ENCODE results near the gene NPAS3. TPM values are rescaled to one million over a fixed set of nuclear protein-coding genes. Genes with fewer than 3 reads are reported as not detected.

Gene NPAS3
- total RNA-seq, 1 donor from 2014 or later = 1.6 TPM

- no peaks in the 10 kb centered on the region for H3K36me3 Mint-ChIP-seq (ENCODE audit: low read depth, unreplicated experiment)
- H3K27ac Mint-ChIP-seq (ENCODE audit: unreplicated experiment) = no peak overlapping the region
- no peak for DNase-seq (ENCODE audit: low spot score)
- no peaks in the 10 kb centered on the region for H3K4me1 Mint-ChIP-seq (ENCODE audit: unreplicated experiment)
- TF ChIP-seq CTCF (IDR thresholded peaks at IDR 0.05; ENCODE audit: unreplicated experiment) = no peak
- no peaks in the 10 kb centered on the region for H3K9me3 Mint-ChIP-seq (ENCODE audit: unreplicated experiment)
- no peak overlapping the region for H3K4me3 Mint-ChIP-seq (ENCODE audit: unreplicated experiment)
- no peaks in the 10 kb centered on the region for H3K27me3 Mint-ChIP-seq (ENCODE audit: unreplicated experiment)
These were observed 300.8 kb downstream of the NPAS3 start for GRCh38 chr14:33239465-33239864.

- Mint-ChIP-seq H3K4me1 (ENCODE audit: unreplicated experiment) (no peaks in the 10 kb centered on the region), H3K9me3 (ENCODE audit: unreplicated experiment) (no peaks in the 10 kb centered on the region), H3K27ac (ENCODE audit: unreplicated experiment) (no peak overlapping the region), H3K27me3 (ENCODE audit: unreplicated experiment) (no peaks in the 10 kb centered on the region), H3K4me3 (ENCODE audit: unreplicated experiment) (no peak overlapping the region), H3K36me3 (ENCODE audit: low read depth, unreplicated experiment) (no peaks in the 10 kb centered on the region)
- DNase-seq (ENCODE audit: low spot score) = no peak
- TF ChIP-seq CTCF (IDR thresholded peaks at IDR 0.05; ENCODE audit: unreplicated experiment) = no peak
These were observed 301.8 kb downstream of the NPAS3 start for GRCh38 chr14:33240466-33240865.

- Mint-ChIP-seq H3K27ac (ENCODE audit: unreplicated experiment) (no peak overlapping the region), H3K9me3 (ENCODE audit: unreplicated experiment) (no peaks in the 10 kb centered on the region), H3K36me3 (ENCODE audit: low read depth, unreplicated experiment) (no peaks in the 10 kb centered on the region), H3K4me1 (ENCODE audit: unreplicated experiment) (no peaks in the 10 kb centered on the region), H3K27me3 (ENCODE audit: unreplicated experiment) (no peaks in the 10 kb centered on the region), H3K4me3 (ENCODE audit: unreplicated experiment) (no peak overlapping the region)
- no peak for TF ChIP-seq CTCF (IDR thresholded peaks at IDR 0.05; ENCODE audit: unreplicated experiment)
- no peak for DNase-seq (ENCODE audit: low spot score)
These were observed 302.7 kb downstream of the NPAS3 start for GRCh38 chr14:33241331-33241730.

- Mint-ChIP-seq H3K27me3 (ENCODE audit: unreplicated experiment) (peaks cover 2% of the 10 kb centered on the region), H3K4me1 (ENCODE audit: unreplicated experiment) (peaks cover 23% of the 10 kb centered on the region), H3K9me3 (ENCODE audit: unreplicated experiment) (no peaks in the 10 kb centered on the region), H3K4me3 (ENCODE audit: unreplicated experiment) (no peak overlapping the region), H3K36me3 (ENCODE audit: low read depth, unreplicated experiment) (no peaks in the 10 kb centered on the region), H3K27ac (ENCODE audit: unreplicated experiment) (no peak overlapping the region)
- no peak for TF ChIP-seq CTCF (IDR thresholded peaks at IDR 0.05; ENCODE audit: unreplicated experiment)
- DNase-seq (ENCODE audit: low spot score) = no peak
These were observed 310.6 kb downstream of the NPAS3 start for GRCh38 chr14:33249233-33249820.

GRCh38 chr14:33250963-33251362 is 312.3 kb downstream of the NPAS3 start:
- Mint-ChIP-seq H3K4me1 (ENCODE audit: unreplicated experiment) (peaks cover 23% of the 10 kb centered on the region), H3K4me3 (ENCODE audit: unreplicated experiment) (no peak overlapping the region), H3K9me3 (ENCODE audit: unreplicated experiment) (no peaks in the 10 kb centered on the region), H3K27me3 (ENCODE audit: unreplicated experiment) (peaks cover 2% of the 10 kb centered on the region), H3K27ac (ENCODE audit: unreplicated experiment) (no peak overlapping the region), H3K36me3 (ENCODE audit: low read depth, unreplicated experiment) (no peaks in the 10 kb centered on the region)
- DNase-seq (ENCODE audit: low spot score) = no peak
- TF ChIP-seq CTCF (IDR thresholded peaks at IDR 0.05; ENCODE audit: unreplicated experiment) = no peak
